DND-41 (cell line): ENCODE measurements around the gene GRID2.

Source experiments
- EZH2 ChIP-seq: IDR thresholded peaks from 3 replicates; pipeline ENCODE4 v1.6.1; 2012; ENCODE audit warnings: borderline replicate concordance, low read depth, mild to moderate bottlenecking, moderate library complexity, low read length, inconsistent platforms; ENCODE audit not compliant: severe bottlenecking
- TF ChIP-seq, protein P1 (sequence below): IDR thresholded peaks from 2 replicates; pipeline ENCODE4 v1.5.1; 2012; ENCODE audit warnings: borderline replicate concordance, low read length, moderate library complexity, mild to moderate bottlenecking; ENCODE audit not compliant: poor library complexity, severe bottlenecking; ENCODE audit errors: extremely low read depth

DNA sequence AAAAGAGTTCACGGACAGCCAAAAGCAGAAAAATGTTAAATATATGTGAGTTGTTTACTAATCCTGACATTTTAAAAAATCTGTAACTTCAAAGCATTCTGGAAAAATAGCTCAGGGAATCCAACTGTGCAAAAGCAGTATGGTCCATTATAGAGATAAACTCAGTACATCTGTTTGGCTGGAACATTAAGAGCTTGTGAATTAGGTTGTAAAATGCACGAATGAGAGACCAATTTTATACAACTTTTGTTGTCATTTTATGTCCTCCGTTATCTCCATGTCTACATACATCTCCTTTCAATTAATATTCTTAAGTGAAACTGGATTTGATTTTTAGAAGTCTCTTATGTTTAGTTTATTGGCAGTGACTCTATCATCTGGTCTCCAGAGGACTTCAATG is 1157.8 kb downstream of the GRID2 start:
- TF ChIP-seq, protein P1, sequence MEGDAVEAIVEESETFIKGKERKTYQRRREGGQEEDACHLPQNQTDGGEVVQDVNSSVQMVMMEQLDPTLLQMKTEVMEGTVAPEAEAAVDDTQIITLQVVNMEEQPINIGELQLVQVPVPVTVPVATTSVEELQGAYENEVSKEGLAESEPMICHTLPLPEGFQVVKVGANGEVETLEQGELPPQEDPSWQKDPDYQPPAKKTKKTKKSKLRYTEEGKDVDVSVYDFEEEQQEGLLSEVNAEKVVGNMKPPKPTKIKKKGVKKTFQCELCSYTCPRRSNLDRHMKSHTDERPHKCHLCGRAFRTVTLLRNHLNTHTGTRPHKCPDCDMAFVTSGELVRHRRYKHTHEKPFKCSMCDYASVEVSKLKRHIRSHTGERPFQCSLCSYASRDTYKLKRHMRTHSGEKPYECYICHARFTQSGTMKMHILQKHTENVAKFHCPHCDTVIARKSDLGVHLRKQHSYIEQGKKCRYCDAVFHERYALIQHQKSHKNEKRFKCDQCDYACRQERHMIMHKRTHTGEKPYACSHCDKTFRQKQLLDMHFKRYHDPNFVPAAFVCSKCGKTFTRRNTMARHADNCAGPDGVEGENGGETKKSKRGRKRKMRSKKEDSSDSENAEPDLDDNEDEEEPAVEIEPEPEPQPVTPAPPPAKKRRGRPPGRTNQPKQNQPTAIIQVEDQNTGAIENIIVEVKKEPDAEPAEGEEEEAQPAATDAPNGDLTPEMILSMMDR, result no peak
- TF ChIP-seq EZH2, result no peak
